Vagina (tissue), 2 donors: Measurements from ENCODE around the gene DGKE. TPM values are rescaled to one million over a fixed set of nuclear protein-coding genes. Genes with fewer than 3 reads are reported as not detected.

Experiments
- DNase-seq, 2 donors: peaks; one replicate each; pipeline ENCODE4 v3.0.0-alpha.2; 2017; ENCODE audit errors: extremely low spot score in 2 of 2
- H3K27ac ChIP-seq: fragments of 200-600 bp; sonication (generic); one replicate; pipeline ENCODE4 v1.5.1; 2019
- H3K27me3 ChIP-seq: fragments of 200-600 bp; sonication (generic); one replicate; pipeline ENCODE4 v1.5.1; 2019
- H3K36me3 ChIP-seq, 2 donors: fragments of 200-600 bp; sonication (generic); one replicate each; pipeline ENCODE4 v1.5.1; 2017 to 2019
- H3K4me1 ChIP-seq: fragments of 200-600 bp; sonication (generic); one replicate; pipeline ENCODE4 v1.5.1; 2019
- H3K4me3 ChIP-seq, 2 donors: fragments of 200-600 bp; sonication (generic); 1 replicate in 1 of 2; 2 replicates in 1 of 2; pipeline ENCODE4 v1.5.1; 2016 to 2019
- H3K9me3 ChIP-seq: fragments of 200-600 bp; sonication (generic); one replicate; pipeline ENCODE4 v1.5.1; 2019
- POLR2A ChIP-seq, 2 donors: fragments of 450-650 bp; IDR thresholded peaks; one replicate each; pipeline ENCODE4 v1.6.1; 2017; ENCODE audit warnings: antibody characterized with exemption in 2 of 2, mild to moderate bottlenecking in 2 of 2, moderate library complexity in 2 of 2
- POLR2AphosphoS5 ChIP-seq, 2 donors: sonication (generic); formaldehyde crosslinking; IDR thresholded peaks; one replicate each; pipeline ENCODE4 v1.9.0; 2017; ENCODE audit warnings: antibody characterized with exemption in 2 of 2, mild to moderate bottlenecking in 2 of 2, low read depth in 1 of 2; ENCODE audit not compliant: insufficient read depth in 1 of 2
- intact Hi-C: fragments of 100-400 bp; cut with DNase I; formaldehyde crosslinking; loops from one replicate; pipeline ENCODE4 v1.15.1; 2023
- total RNA-seq: library from RNA; depleted of rRNA; stranded (reverse); fragments of >200 nt; gene quantifications from one replicate; pipeline ENCODE4 v1.2.3, GENCODE V29; 2016
- TF ChIP-seq, protein P1 (sequence below), 3 experiments: fragments of 450-650 bp in 2 of 3; fragments of 200-600 bp in 1 of 3; sonication (generic) in 1 of 3; IDR thresholded peaks; one replicate each; pipeline ENCODE4 v1.5.1; 2017 to 2019; ENCODE audit warnings: antibody characterized with exemption in 3 of 3, mild to moderate bottlenecking in 2 of 3, moderate library complexity in 2 of 3

Gene DGKE
- 13.0 TPM for total RNA-seq

- H3K4me1 ChIP-seq, result peaks cover 57% of the 10 kb centered on the region
- intact Hi-C loops, result loop anchor here (5.0 kb wide), 1 partner anchor 78 kb away; the partner anchor contains the start of gene TRIM25
- H3K4me3 ChIP-seq, result peak within 1 kb of the TSS; percentile 82 to 93
- TF ChIP-seq POLR2A (IDR thresholded peaks at IDR 0.05) (peak in 1 of 2 donors; percentile 76), POLR2AphosphoS5 (IDR thresholded peaks at IDR 0.05; ENCODE audit: insufficient read depth in 1 of 2, low read depth in 1 of 2) (peak in 1 of 2 donors; percentile 33)
- TF ChIP-seq, protein P1, sequence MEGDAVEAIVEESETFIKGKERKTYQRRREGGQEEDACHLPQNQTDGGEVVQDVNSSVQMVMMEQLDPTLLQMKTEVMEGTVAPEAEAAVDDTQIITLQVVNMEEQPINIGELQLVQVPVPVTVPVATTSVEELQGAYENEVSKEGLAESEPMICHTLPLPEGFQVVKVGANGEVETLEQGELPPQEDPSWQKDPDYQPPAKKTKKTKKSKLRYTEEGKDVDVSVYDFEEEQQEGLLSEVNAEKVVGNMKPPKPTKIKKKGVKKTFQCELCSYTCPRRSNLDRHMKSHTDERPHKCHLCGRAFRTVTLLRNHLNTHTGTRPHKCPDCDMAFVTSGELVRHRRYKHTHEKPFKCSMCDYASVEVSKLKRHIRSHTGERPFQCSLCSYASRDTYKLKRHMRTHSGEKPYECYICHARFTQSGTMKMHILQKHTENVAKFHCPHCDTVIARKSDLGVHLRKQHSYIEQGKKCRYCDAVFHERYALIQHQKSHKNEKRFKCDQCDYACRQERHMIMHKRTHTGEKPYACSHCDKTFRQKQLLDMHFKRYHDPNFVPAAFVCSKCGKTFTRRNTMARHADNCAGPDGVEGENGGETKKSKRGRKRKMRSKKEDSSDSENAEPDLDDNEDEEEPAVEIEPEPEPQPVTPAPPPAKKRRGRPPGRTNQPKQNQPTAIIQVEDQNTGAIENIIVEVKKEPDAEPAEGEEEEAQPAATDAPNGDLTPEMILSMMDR (IDR thresholded peaks at IDR 0.05), result peak in 1 of 3 experiments; percentile 5
- H3K36me3 ChIP-seq, result no peaks in the 10 kb centered on the region
- H3K27ac ChIP-seq, result peak within 1 kb of the TSS; percentile 97
- peak in 1 of 2 donors; percentile 99 for DNase-seq
- H3K9me3 ChIP-seq, result no peaks in the 10 kb centered on the region
- H3K27me3 ChIP-seq, result no peaks in the 10 kb centered on the region
Measured at GRCh38 chr17:56833809-56834379, at the start of gene DGKE, which contains the start of gene C17orf67. Gene DGKE, plus strand, starts transcription at chr17:56834151. Its CDS starts 645 bp downstream, at chr17:56834796. Gene C17orf67, minus strand, starts transcription at chr17:56833920. Its CDS starts 18,110 bp downstream, at chr17:56815810.

GRCh38 chr17:56785405-56785804 lies 48.5 kb upstream of the DGKE start:
- H3K9me3 ChIP-seq, result no peaks in the 10 kb centered on the region
- intact Hi-C loops, result no loop called here
- no peaks in the 10 kb centered on the region for H3K36me3 ChIP-seq
- TF ChIP-seq POLR2A (IDR thresholded peaks at IDR 0.05) (no peak), POLR2AphosphoS5 (IDR thresholded peaks at IDR 0.05; ENCODE audit: insufficient read depth in 1 of 2, low read depth in 1 of 2) (no peak)
- TF ChIP-seq, protein P1 (IDR thresholded peaks at IDR 0.05), result no peak
- no peak for DNase-seq
- no peaks in the 10 kb centered on the region for H3K27me3 ChIP-seq
- peaks cover 18% of the 10 kb centered on the region for H3K4me1 ChIP-seq
- H3K27ac ChIP-seq, result no peak overlapping the region
- no peak overlapping the region for H3K4me3 ChIP-seq

DNA sequence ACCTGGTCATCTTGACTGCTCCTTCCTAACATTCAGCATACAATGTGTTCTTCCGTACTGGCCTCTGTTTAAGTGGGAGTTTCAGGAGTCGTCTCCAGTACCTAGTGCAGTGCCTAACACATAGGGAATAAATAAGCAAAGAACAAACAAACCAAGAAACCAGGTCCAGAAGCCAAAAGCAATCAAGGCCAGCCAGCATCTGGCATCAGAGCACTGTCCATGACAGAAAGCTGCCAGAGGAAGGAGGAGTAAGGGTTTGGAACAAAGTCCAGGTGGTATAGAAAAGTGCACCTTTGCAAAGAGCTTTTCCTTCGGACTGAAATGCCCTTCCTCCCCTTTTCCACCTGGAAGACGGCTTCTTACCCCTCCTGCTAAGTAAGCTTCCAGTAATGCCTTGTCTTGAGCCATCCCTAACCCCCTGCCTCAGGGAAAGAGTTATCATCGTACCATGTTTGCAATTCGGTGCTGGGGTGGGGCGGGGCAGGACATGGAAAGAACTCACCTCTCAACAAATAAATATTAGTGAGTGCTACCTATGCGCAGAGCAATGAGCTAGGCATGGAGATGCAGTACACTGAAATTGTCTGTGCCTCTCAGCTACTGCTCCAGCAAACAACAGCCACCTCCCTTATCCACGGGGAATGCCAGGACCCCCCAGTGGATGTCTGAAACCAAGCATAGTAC lies 47.8 kb upstream of the DGKE start:
- Histone ChIP-seq H3K27me3 (no peaks in the 10 kb centered on the region), H3K4me1 (peaks cover 13% of the 10 kb centered on the region), H3K27ac (no peak overlapping the region), H3K36me3 (no peaks in the 10 kb centered on the region), H3K4me3 (no peak overlapping the region), H3K9me3 (no peaks in the 10 kb centered on the region)
- TF ChIP-seq, protein P1 (IDR thresholded peaks at IDR 0.05), result no peak
- TF ChIP-seq POLR2AphosphoS5 (IDR thresholded peaks at IDR 0.05; ENCODE audit: insufficient read depth in 1 of 2, low read depth in 1 of 2) (no peak), POLR2A (IDR thresholded peaks at IDR 0.05) (no peak)
- intact Hi-C loops, result no loop called here
- no peak for DNase-seq

DNA sequence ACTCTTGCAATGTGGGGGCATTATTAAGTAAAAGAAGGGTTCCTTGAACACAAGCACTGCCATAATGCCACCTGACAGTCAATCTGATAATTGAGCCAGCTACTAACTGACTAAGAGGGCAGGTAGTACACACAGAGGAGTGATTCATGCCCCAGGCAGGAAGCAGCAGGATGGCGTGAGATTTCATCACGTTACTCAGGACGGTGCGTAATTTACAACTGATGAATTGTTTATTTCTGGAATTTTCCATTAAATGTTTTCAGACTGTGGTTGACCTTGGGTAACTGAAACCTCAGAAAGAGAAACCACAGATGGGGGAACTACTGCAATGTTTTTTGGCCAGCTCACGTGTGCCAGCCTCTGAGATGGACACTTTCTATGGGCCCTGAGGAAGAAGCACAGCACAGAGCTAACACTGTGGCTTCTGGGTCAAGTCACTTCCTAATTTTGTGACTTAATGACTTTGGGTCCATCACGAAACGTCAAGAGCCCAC lies 46.9 kb upstream of the DGKE start:
- Histone ChIP-seq H3K4me3 (no peak overlapping the region), H3K4me1 (peaks cover 13% of the 10 kb centered on the region), H3K27me3 (no peaks in the 10 kb centered on the region), H3K9me3 (no peaks in the 10 kb centered on the region), H3K36me3 (no peaks in the 10 kb centered on the region), H3K27ac (peak overlapping the region; percentile 60)
- no peak for DNase-seq
- intact Hi-C loops, result no loop called here
- no peak for TF ChIP-seq POLR2A (IDR thresholded peaks at IDR 0.05)
- TF ChIP-seq, protein P1 (IDR thresholded peaks at IDR 0.05), result no peak
- TF ChIP-seq POLR2AphosphoS5 (IDR thresholded peaks at IDR 0.05; ENCODE audit: insufficient read depth in 1 of 2, low read depth in 1 of 2), result peak in 1 of 2 donors; percentile 82
